ENCODE measurements around the gene NRXN3.

The NRXN3 gene

GRCh38 chr14:79157369-79157768 is 987.2 kb downstream of the NRXN3 start:
- H3K4me3 ChIP-seq (ENCODE audit: low read length): no peak overlapping the region
- no peak for TF ChIP-seq CTCF (conservative IDR thresholded peaks at IDR 0.05; ENCODE audit: low read length)
- DNase-seq (ENCODE audit: low read depth): no peak

- no peak for TF ChIP-seq CTCF (conservative IDR thresholded peaks at IDR 0.05; ENCODE audit: low read length)
- DNase-seq (ENCODE audit: low read depth): peak; percentile 1
- no peak overlapping the region for H3K4me3 ChIP-seq (ENCODE audit: low read length)
Measured at GRCh38 chr14:79161571-79161970, 991.4 kb downstream of the NRXN3 start.

- H3K4me3 ChIP-seq (ENCODE audit: low read length): no peak overlapping the region
- no peak for TF ChIP-seq CTCF (conservative IDR thresholded peaks at IDR 0.05; ENCODE audit: low read length)
- DNase-seq (ENCODE audit: low read depth): no peak
Measured at GRCh38 chr14:79162833-79163232, 992.7 kb downstream of the NRXN3 start.

DNA sequence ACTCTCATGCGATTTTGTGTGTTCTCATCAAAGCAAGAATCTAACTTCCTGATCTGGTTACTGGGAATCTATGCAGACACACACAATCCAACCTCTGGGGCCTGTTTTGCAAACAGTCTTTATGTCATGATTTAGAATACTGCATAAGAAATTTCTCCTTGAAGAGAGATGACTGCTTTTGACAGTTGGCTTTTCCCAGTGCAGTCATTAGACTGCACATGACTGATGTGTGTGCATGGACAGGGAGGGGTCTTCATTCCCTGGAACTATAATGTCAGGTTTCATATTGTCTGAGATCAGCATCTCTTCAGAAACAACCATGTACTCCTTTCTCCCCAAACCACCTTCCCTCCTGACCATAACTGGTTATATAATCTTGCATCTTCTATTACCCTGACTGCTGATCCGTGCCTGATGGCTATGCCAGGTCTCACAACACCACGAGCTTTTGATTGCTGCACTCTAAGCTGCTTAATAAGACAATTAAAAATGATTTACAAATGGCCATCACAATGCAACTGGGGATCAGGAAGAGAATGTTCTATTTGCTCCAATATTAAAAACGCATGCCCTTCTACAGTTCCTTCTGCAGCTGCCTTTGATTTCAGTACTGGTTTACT is 995.4 kb downstream of the NRXN3 start:
- H3K4me3 ChIP-seq (ENCODE audit: low read length): no peak overlapping the region
- TF ChIP-seq CTCF (conservative IDR thresholded peaks at IDR 0.05; ENCODE audit: low read length): no peak
- DNase-seq (ENCODE audit: low read depth): no peak

DNA sequence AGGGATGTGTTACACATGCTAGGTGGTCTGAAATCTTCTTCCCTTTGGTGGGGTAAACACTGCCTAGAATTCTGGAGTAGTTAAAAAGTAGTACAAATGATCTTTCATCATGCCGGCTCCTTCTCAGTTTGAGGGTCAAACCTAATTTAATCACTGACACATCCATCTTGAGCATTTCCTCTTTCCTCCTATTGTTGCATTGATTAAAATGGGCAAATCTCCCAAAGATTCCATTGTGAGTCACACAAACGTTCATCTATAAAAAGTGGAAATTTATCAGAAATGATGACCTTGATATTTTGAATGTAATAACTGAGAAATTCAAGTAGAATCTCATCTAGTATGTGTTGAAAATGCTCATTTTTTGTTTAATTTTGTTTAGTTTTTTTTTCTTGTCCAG is 996.0 kb downstream of the NRXN3 start:
- H3K4me3 ChIP-seq (ENCODE audit: low read length): no peak overlapping the region
- TF ChIP-seq CTCF (conservative IDR thresholded peaks at IDR 0.05; ENCODE audit: low read length): no peak
- no peak for DNase-seq (ENCODE audit: low read depth)

- TF ChIP-seq CTCF (conservative IDR thresholded peaks at IDR 0.05; ENCODE audit: low read length): no peak
- no peak for DNase-seq (ENCODE audit: low read depth)
- H3K4me3 ChIP-seq (ENCODE audit: low read length): no peak overlapping the region
Measured at GRCh38 chr14:79167957-79168356, 997.8 kb downstream of the NRXN3 start.

GRCh38 chr14:79175671-79176070 is 1005.5 kb downstream of the NRXN3 start:
- TF ChIP-seq CTCF (conservative IDR thresholded peaks at IDR 0.05; ENCODE audit: low read length): no peak
- H3K4me3 ChIP-seq (ENCODE audit: low read length): no peak overlapping the region
- DNase-seq (ENCODE audit: low read depth): no peak
